IPS-15b (cell line): ENCODE results near the gene ARID4A.
"Not testable (repeated sequence)": the region's sequence is repeated elsewhere in the genome, so short reads cannot be mapped to it uniquely, and the experiment has no call there.

Experiments
- H3K27me3 ChIP-seq: one replicate; pipeline ENCODE4 v1.6.1; 2013; ENCODE audit warnings: low read length; ENCODE audit not compliant: control insufficient read depth, insufficient read depth
- H3K36me3 ChIP-seq: one replicate; pipeline ENCODE4 v1.6.1; 2013; ENCODE audit warnings: low read length; ENCODE audit not compliant: control insufficient read depth, insufficient read depth
- H3K4me1 ChIP-seq: one replicate; pipeline ENCODE4 v1.6.1; 2013; ENCODE audit warnings: mild to moderate bottlenecking, low read length; ENCODE audit not compliant: control insufficient read depth, insufficient read depth
- H3K4me3 ChIP-seq: one replicate; pipeline ENCODE4 v1.5.1; 2013; ENCODE audit warnings: low read depth, low read length
- H3K9ac ChIP-seq: one replicate; pipeline ENCODE4 v1.6.1; 2013; ENCODE audit warnings: low read depth, mild to moderate bottlenecking, low read length
- H3K9me3 ChIP-seq: one replicate; pipeline ENCODE4 v1.6.1; 2013; ENCODE audit warnings: mild to moderate bottlenecking, low read length; ENCODE audit not compliant: control insufficient read depth, insufficient read depth

Gene ARID4A

GRCh38 chr14:58298477-58299400, at the start of gene ARID4A:
TSS of gene ARID4A (plus strand) at chr14:58298555. CDS start at chr14:58299855, 1,300 bp downstream.
- Histone ChIP-seq H3K4me1 (peaks cover 2% of the 10 kb centered on the region), H3K9me3 (no peaks in the 10 kb centered on the region), H3K36me3 (no peaks in the 10 kb centered on the region), H3K4me3 (peak within 1 kb of the TSS; percentile 85), H3K27me3 (no peaks in the 10 kb centered on the region), H3K9ac (peak within 1 kb of the TSS; percentile 98)

GRCh38 chr14:58249611-58250010, 48.7 kb upstream of the ARID4A start:
- H3K4me3 ChIP-seq = no peak overlapping the region
- H3K36me3 ChIP-seq = peaks cover 12% of the 10 kb centered on the region
- H3K4me1 ChIP-seq = no peaks in the 10 kb centered on the region
- H3K27me3 ChIP-seq = no peaks in the 10 kb centered on the region
- H3K9me3 ChIP-seq = no peaks in the 10 kb centered on the region
- no peak overlapping the region for H3K9ac ChIP-seq

GRCh38 chr14:58258156-58258555, 40.2 kb upstream of the ARID4A start:
- Histone ChIP-seq H3K9me3 (no peaks in the 10 kb centered on the region), H3K27me3 (no peaks in the 10 kb centered on the region), H3K36me3 (peaks cover 39% of the 10 kb centered on the region), H3K4me3 (no peak overlapping the region), H3K4me1 (no peaks in the 10 kb centered on the region), H3K9ac (no peak overlapping the region)

- not testable (repeated sequence) for H3K4me1 ChIP-seq, H3K9ac ChIP-seq, H3K27me3 ChIP-seq, H3K9me3 ChIP-seq, H3K4me3 ChIP-seq
- peaks cover 38% of the 10 kb centered on the region for H3K36me3 ChIP-seq
These were observed 36.4 kb upstream of the ARID4A start for GRCh38 chr14:58262005-58262404.

- no peaks in the 10 kb centered on the region for H3K27me3 ChIP-seq
- H3K9me3 ChIP-seq = no peaks in the 10 kb centered on the region
- peaks cover 39% of the 10 kb centered on the region for H3K36me3 ChIP-seq
- no peak overlapping the region for H3K9ac ChIP-seq
- H3K4me1 ChIP-seq = no peaks in the 10 kb centered on the region
- H3K4me3 ChIP-seq = no peak overlapping the region
These were observed 33.0 kb upstream of the ARID4A start for GRCh38 chr14:58265401-58265800.

- H3K4me1 ChIP-seq = no peaks in the 10 kb centered on the region
- no peak overlapping the region for H3K4me3 ChIP-seq
- no peaks in the 10 kb centered on the region for H3K27me3 ChIP-seq
- H3K9me3 ChIP-seq = no peaks in the 10 kb centered on the region
- H3K9ac ChIP-seq = no peak overlapping the region
- peaks cover 23% of the 10 kb centered on the region for H3K36me3 ChIP-seq
These were observed 27.7 kb upstream of the ARID4A start for GRCh38 chr14:58270628-58271027.

- Histone ChIP-seq H3K4me1 (no peaks in the 10 kb centered on the region), H3K4me3 (no peak overlapping the region), H3K9me3 (no peaks in the 10 kb centered on the region), H3K27me3 (no peaks in the 10 kb centered on the region), H3K36me3 (peaks cover 16% of the 10 kb centered on the region), H3K9ac (no peak overlapping the region)
These were observed 25.6 kb upstream of the ARID4A start for GRCh38 chr14:58272588-58273372.

GRCh38 chr14:58274881-58275280, 23.5 kb upstream of the ARID4A start:
- Histone ChIP-seq H3K4me1 (no peaks in the 10 kb centered on the region), H3K4me3 (no peak overlapping the region), H3K9ac (no peak overlapping the region), H3K27me3 (no peaks in the 10 kb centered on the region), H3K36me3 (peaks cover 2% of the 10 kb centered on the region), H3K9me3 (no peaks in the 10 kb centered on the region)

- no peaks in the 10 kb centered on the region for H3K36me3 ChIP-seq
- H3K9me3 ChIP-seq = no peaks in the 10 kb centered on the region
These were observed 22.7 kb upstream of the ARID4A start for GRCh38 chr14:58275527-58276190.

GRCh38 chr14:58276208-58276607, 22.1 kb upstream of the ARID4A start:
- Histone ChIP-seq H3K4me1 (no peaks in the 10 kb centered on the region), H3K9me3 (no peaks in the 10 kb centered on the region), H3K9ac (no peak overlapping the region), H3K36me3 (no peaks in the 10 kb centered on the region), H3K4me3 (no peak overlapping the region), H3K27me3 (no peaks in the 10 kb centered on the region)

More at GRCh38 chr14:58275527-58276190, 22.7 kb upstream of the ARID4A start:
- Histone ChIP-seq H3K4me1 (no peaks in the 10 kb centered on the region), H3K9ac (no peak overlapping the region), H3K4me3 (no peak overlapping the region), H3K27me3 (no peaks in the 10 kb centered on the region)

- no peak overlapping the region for H3K4me3 ChIP-seq
- H3K36me3 ChIP-seq = peaks cover 5% of the 10 kb centered on the region
- no peaks in the 10 kb centered on the region for H3K4me1 ChIP-seq
- H3K9me3 ChIP-seq = no peaks in the 10 kb centered on the region
- H3K9ac ChIP-seq = no peak overlapping the region
- no peaks in the 10 kb centered on the region for H3K27me3 ChIP-seq
These were observed 20.2 kb upstream of the ARID4A start for GRCh38 chr14:58278177-58278576.
